NCI-H1092 treated with DMSO at 0.1 percent for 48 hours (cell line): ENCODE results near the gene NR5A1.

Experiments
- DNase-seq: peaks from one replicate; lab custom pipeline; 2025; lab: John Stamatoyannopoulos, UW

The NR5A1 gene

GRCh38 chr9:124506931-124507879 is at the start of gene NR5A1:
NR5A1 (minus strand) TSS chr9:124507399; CDS start chr9:124503395, 4,004 bp downstream.
- DNase-seq: no peak

- DNase-seq: no peak
Observed at GRCh38 chr9:124555043-124555442, 47.8 kb upstream of the NR5A1 start.

GRCh38 chr9:124553738-124554137 is 46.5 kb upstream of the NR5A1 start:
- DNase-seq: no peak

- no peak for DNase-seq
Observed at GRCh38 chr9:124552273-124552605, 45.0 kb upstream of the NR5A1 start.

- peak; percentile 34 for DNase-seq
Observed at GRCh38 chr9:124551472-124552272, 44.5 kb upstream of the NR5A1 start.

- DNase-seq: no peak
Observed at GRCh38 chr9:124550072-124550471, 42.9 kb upstream of the NR5A1 start.

- no peak for DNase-seq
Observed at GRCh38 chr9:124549016-124549415, 41.8 kb upstream of the NR5A1 start.

GRCh38 chr9:124544535-124544934 is 37.3 kb upstream of the NR5A1 start:
- DNase-seq: no peak

- DNase-seq: no peak
Observed at GRCh38 chr9:124541824-124542223, 34.6 kb upstream of the NR5A1 start.

GRCh38 chr9:124537926-124538325 is 30.7 kb upstream of the NR5A1 start:
- no peak for DNase-seq

- no peak for DNase-seq
Observed at GRCh38 chr9:124535846-124536245, 28.6 kb upstream of the NR5A1 start.

GRCh38 chr9:124532897-124533296 is 25.7 kb upstream of the NR5A1 start:
- no peak for DNase-seq

GRCh38 chr9:124531115-124531514 is 23.9 kb upstream of the NR5A1 start:
- DNase-seq: no peak

- DNase-seq: no peak
Observed at GRCh38 chr9:124530246-124530645, 23.0 kb upstream of the NR5A1 start.

- DNase-seq: no peak
Observed at GRCh38 chr9:124527781-124528180, 20.6 kb upstream of the NR5A1 start.

- DNase-seq: no peak
Observed at GRCh38 chr9:124526174-124526573, 19.0 kb upstream of the NR5A1 start.

- DNase-seq: no peak
Observed at GRCh38 chr9:124522121-124523098, 15.2 kb upstream of the NR5A1 start.

GRCh38 chr9:124521142-124521541 is 13.9 kb upstream of the NR5A1 start:
- no peak for DNase-seq

GRCh38 chr9:124520206-124520596 is 13.0 kb upstream of the NR5A1 start:
- no peak for DNase-seq

- DNase-seq: no peak
Observed at GRCh38 chr9:124518116-124518515, 10.9 kb upstream of the NR5A1 start.

GRCh38 chr9:124517600-124517999 is 10.4 kb upstream of the NR5A1 start:
- DNase-seq: no peak

GRCh38 chr9:124514874-124515273 is 7.7 kb upstream of the NR5A1 start:
- no peak for DNase-seq
